Pancreas (tissue), 10 donors: ENCODE results near the gene ARV1. TPM values are rescaled to one million over a fixed set of nuclear protein-coding genes. Genes with fewer than 3 reads are reported as not detected.

Experiments used
- ATAC-seq, 4 donors: fragments of 200-7000 bp; cut with Tn5 transposase; one replicate each; pipeline versions ENCODE4 v1.8.0 to v1.9.1; 2020; ENCODE audit warnings: mild to moderate bottlenecking in 4 of 4, moderate library complexity in 4 of 4
- DNase-seq, 6 donors: peaks; one replicate each; pipeline ENCODE4 v3.0.0-alpha.2; 2020
- FAIRE-seq: peaks from 2 replicates; lab custom pipeline; 2012; peaks lifted over from hg19 to GRCh38; lab: Jason Lieb, UNC
- H3K27ac ChIP-seq, 4 donors: fragments of 200-600 bp; sonication (generic); 1 replicate in 3 of 4; 2 replicates in 1 of 4; pipeline versions ENCODE4 v1.5.0 to v1.8.0; 2020
- H3K27me3 ChIP-seq, 4 donors: fragments of 200-600 bp; one replicate each; pipeline ENCODE4 v1.8.0; 2021
- H3K36me3 ChIP-seq, 3 donors: fragments of 200-600 bp; sonication (generic) in 1 of 3; one replicate each; pipeline versions ENCODE4 v1.5.0 to v1.8.0; 2020 to 2021
- H3K4me1 ChIP-seq, 3 donors: fragments of 200-600 bp; one replicate each; pipeline ENCODE4 v1.8.0; 2021
- H3K4me3 ChIP-seq, 4 donors: fragments of 200-600 bp; sonication (generic) in 2 of 4; one replicate each; pipeline versions ENCODE4 v1.5.0 to v1.8.0; 2020 to 2021
- H3K9me3 ChIP-seq, 4 donors: fragments of 200-600 bp; one replicate each; pipeline ENCODE4 v1.8.0; 2021
- CTCF ChIP-seq, 4 donors: fragments of 200-600 bp; sonication (generic) in 3 of 4; IDR thresholded peaks; one replicate each; pipeline versions ENCODE4 v1.5.0 to v1.8.0; 2021; ENCODE audit warnings: antibody characterized with exemption in 4 of 4
- WGBS, 2 donors: extraction: QIAGEN DNeasy Blood & Tissue Kit; methylation state at CpG; one replicate each; pipeline ENCODE4 v1.1.7; 2013; 5-methylcytosine and 5-hydroxymethylcytosine counted together
- intact Hi-C, 3 donors: fragments of 100-400 bp; cut with DNase I; formaldehyde crosslinking; loops; one replicate each; pipeline versions ENCODE4 v1.11.1 to v1.14.2; 2022
- polyA plus RNA-seq, 2 donors: library from polyadenylated mRNA; stranded (reverse); fragments of 200-250 nt; gene quantifications; one replicate each; pipeline ENCODE4 v1.2.3, GENCODE V29; 2013
- total RNA-seq, 6 donors: library from RNA; stranded (reverse); fragmentation: NEBNext Ultra II Directional in 4 of 6; extraction: Animal tissue kit (Norgen Biotek cat#: 25700) in 4 of 6; gene quantifications; one replicate each; pipeline versions ENCODE4 v1.2.1 to v1.2.4, GENCODE V29; 2021 to 2023
- donor health status: healthy with polysubstance abuse.
- donor health status: DM: no; HTN: no; CAD: no; lungs with moderate emphysema.
- donor health status: DM: no; HTN: no; CAD: no.
- donor health status: control.
- donor health status: control.
- donor health status: Bipolar disorder and iron deficiency.
- donor health status: DM: yes; HTN: yes; CAD: no.
- donor health status: DM: no; HTN: no; CAD: no.
- donor health status: DM: no; HTN: no; CAD: no.
- donor health status: DM: yes; HTN: yes; CAD: no.

ARV1 gene
- total and polyA plus RNA-seq, 8 donors: 7.4 to 20.1 (median 9.0) TPM

- no peak for TF ChIP-seq CTCF (IDR thresholded peaks at IDR 0.05)
- DNase-seq (no peak), FAIRE-seq (no peak), ATAC-seq (no peak)
- intact Hi-C loops: no loop called here
- H3K4me1 ChIP-seq: peaks cover 0 to 5% (median 0%) of the 10 kb centered on the region in 3 donors
- H3K9me3 ChIP-seq: no peaks in the 10 kb centered on the region
- no peaks in the 10 kb centered on the region for H3K27me3 ChIP-seq
- H3K4me3 ChIP-seq: no peak overlapping the region
- no peak overlapping the region for H3K27ac ChIP-seq
- H3K36me3 ChIP-seq: no peaks in the 10 kb centered on the region
- 45 to 47% methylated on average over 2 of the region's 2 CpGs for WGBS, 2 donors
Measured at GRCh38 chr1:230964896-230965295, 14.0 kb upstream of the ARV1 start.

- no peaks in the 10 kb centered on the region for H3K9me3 ChIP-seq
- H3K27ac ChIP-seq: no peak overlapping the region
- ATAC-seq (no peak), FAIRE-seq (no peak), DNase-seq (no peak)
- WGBS, 2 donors: 73 to 79% methylated on average over 5 of the region's 5 CpGs
- H3K27me3 ChIP-seq: no peaks in the 10 kb centered on the region
- TF ChIP-seq CTCF (IDR thresholded peaks at IDR 0.05): no peak
- no peak overlapping the region for H3K4me3 ChIP-seq
- intact Hi-C loops: no loop called here
- H3K36me3 ChIP-seq: no peaks in the 10 kb centered on the region
- H3K4me1 ChIP-seq: peaks cover 0 to 5% (median 0%) of the 10 kb centered on the region in 3 donors
Measured at GRCh38 chr1:230965535-230965934, 13.4 kb upstream of the ARV1 start.

- no peaks in the 10 kb centered on the region for H3K9me3 ChIP-seq
- FAIRE-seq (no peak), DNase-seq (no peak), ATAC-seq (no peak)
- TF ChIP-seq CTCF (IDR thresholded peaks at IDR 0.05): no peak
- no peak overlapping the region for H3K27ac ChIP-seq
- no peak overlapping the region for H3K4me3 ChIP-seq
- no peaks in the 10 kb centered on the region for H3K27me3 ChIP-seq
- intact Hi-C loops: no loop called here
- peaks cover 0 to 5% (median 0%) of the 10 kb centered on the region in 3 donors for H3K4me1 ChIP-seq
- H3K36me3 ChIP-seq: no peaks in the 10 kb centered on the region
- WGBS, 2 donors: 69 to 78% methylated on average over 5 of the region's 5 CpGs
Measured at GRCh38 chr1:230966358-230966873, 12.5 kb upstream of the ARV1 start.

GRCh38 chr1:230970432-230970831 lies 8.5 kb upstream of the ARV1 start:
- H3K36me3 ChIP-seq: no peaks in the 10 kb centered on the region
- FAIRE-seq: no peak
- no peak for TF ChIP-seq CTCF (IDR thresholded peaks at IDR 0.05)
- DNase-seq: no peak
- no peak overlapping the region for H3K27ac ChIP-seq
- peaks cover 0 to 22% (median 7%) of the 10 kb centered on the region in 3 donors for H3K4me1 ChIP-seq
- no peak overlapping the region for H3K4me3 ChIP-seq
- no peaks in the 10 kb centered on the region for H3K27me3 ChIP-seq
- intact Hi-C loops: no loop called here
- 81 to 87% methylated on average over 5 of the region's 5 CpGs for WGBS, 2 donors
- no peak for ATAC-seq
- H3K9me3 ChIP-seq: no peaks in the 10 kb centered on the region

GRCh38 chr1:230971771-230972170 lies 7.1 kb upstream of the ARV1 start:
- Histone ChIP-seq H3K27me3 (no peaks in the 10 kb centered on the region), H3K4me3 (no peak overlapping the region), H3K9me3 (no peaks in the 10 kb centered on the region), H3K36me3 (no peaks in the 10 kb centered on the region), H3K4me1 (peaks cover 0 to 22% (median 7%) of the 10 kb centered on the region in 3 donors), H3K27ac (no peak overlapping the region)
- FAIRE-seq (no peak), ATAC-seq (no peak), DNase-seq (no peak)
- intact Hi-C loops: no loop called here
- no peak for TF ChIP-seq CTCF (IDR thresholded peaks at IDR 0.05)
